SKM-1 treated with dmso at 0.1 percent for 144 hours (cell line): ENCODE results near the gene TMEM9.

Source experiments
- DNase-seq: peaks from one replicate; lab custom pipeline; 2025; ENCODE audit not compliant: unreplicated experiment; lab: John Stamatoyannopoulos, UW

TMEM9 gene

GRCh38 chr1:201128476-201128875, 25.8 kb downstream of the TMEM9 start:
- DNase-seq, result no peak

- no peak for DNase-seq
These were observed 26.4 kb downstream of the TMEM9 start for GRCh38 chr1:201127755-201128455.

- no peak for DNase-seq
These were observed 27.2 kb downstream of the TMEM9 start, which contains the start of gene ASCL5 for GRCh38 chr1:201126832-201127754. ASCL5 (minus strand) TSS chr1:201127184; CDS start chr1:201115372, 11,812 bp downstream.

DNA sequence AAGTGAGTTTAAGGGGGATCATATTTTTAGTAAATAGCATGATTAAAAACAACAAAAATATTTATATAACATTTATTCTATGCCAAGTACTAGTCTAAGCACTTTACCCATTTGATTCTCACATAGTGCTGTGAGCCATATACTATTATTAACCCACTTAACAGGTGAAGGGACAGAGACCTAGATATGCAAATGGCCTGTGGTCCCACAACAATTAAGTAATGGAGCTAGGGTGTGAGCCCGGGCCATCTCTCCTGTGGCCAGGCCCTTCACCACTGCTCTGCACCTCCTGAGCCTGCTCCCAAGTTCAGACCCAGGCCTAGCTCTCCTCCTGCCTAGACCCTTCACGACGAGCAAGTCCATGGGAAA, 27.8 kb downstream of the TMEM9 start:
- DNase-seq, result no peak

DNA sequence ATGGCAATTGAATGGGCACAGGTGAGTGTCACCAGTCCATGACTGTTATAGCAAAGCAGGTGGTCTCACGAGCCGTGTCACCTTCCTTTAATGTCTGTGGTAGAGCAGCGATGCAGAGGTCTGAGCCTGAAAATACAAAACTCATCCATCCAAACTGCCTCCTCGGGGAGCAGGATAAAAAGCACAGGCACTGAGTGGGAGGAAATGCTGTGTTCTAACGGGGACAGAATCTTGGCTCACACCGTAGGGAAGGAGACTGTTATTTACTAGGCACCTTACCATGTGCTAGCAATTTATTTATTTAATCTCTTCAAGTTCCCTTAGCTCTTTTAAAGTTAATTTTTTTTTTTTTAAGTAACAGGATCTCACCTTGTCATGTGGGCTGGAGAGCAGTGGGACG, 28.5 kb downstream of the TMEM9 start:
- DNase-seq, result no peak

- no peak for DNase-seq
These were observed 29.3 kb downstream of the TMEM9 start for GRCh38 chr1:201125019-201125418.

- DNase-seq, result no peak
These were observed 30.4 kb downstream of the TMEM9 start for GRCh38 chr1:201123866-201124265.

DNA sequence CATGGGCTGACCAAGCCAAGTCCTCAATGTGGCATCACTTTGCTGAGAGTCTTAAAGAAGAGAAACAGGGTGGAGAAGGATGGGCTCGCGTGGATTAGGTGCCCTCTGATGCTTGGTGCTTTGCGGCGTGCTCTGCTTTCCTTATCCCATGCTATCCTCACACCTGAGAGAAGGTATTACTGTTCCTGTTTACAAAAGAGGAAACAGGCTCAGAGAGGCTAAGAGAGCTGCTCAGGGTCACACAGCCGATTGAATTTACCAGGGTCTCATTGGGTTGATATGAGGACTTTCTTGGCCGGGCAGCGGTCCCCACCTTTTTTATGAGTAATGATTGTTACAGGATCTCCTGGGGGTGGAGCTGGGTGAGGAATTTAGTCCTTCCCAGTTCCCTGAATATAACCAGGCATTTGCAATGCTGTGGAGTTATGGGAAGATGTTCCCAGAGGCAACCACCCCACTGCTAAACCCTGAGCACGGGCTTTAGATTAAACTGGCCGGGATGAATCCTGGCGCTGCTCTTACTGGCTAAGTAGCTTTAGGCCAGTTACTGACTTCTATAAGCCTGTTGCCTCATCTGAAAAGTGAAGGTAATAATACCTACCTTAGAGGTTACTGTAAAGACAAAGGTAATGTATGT, 31.8 kb downstream of the TMEM9 start:
- no peak for DNase-seq

DNA sequence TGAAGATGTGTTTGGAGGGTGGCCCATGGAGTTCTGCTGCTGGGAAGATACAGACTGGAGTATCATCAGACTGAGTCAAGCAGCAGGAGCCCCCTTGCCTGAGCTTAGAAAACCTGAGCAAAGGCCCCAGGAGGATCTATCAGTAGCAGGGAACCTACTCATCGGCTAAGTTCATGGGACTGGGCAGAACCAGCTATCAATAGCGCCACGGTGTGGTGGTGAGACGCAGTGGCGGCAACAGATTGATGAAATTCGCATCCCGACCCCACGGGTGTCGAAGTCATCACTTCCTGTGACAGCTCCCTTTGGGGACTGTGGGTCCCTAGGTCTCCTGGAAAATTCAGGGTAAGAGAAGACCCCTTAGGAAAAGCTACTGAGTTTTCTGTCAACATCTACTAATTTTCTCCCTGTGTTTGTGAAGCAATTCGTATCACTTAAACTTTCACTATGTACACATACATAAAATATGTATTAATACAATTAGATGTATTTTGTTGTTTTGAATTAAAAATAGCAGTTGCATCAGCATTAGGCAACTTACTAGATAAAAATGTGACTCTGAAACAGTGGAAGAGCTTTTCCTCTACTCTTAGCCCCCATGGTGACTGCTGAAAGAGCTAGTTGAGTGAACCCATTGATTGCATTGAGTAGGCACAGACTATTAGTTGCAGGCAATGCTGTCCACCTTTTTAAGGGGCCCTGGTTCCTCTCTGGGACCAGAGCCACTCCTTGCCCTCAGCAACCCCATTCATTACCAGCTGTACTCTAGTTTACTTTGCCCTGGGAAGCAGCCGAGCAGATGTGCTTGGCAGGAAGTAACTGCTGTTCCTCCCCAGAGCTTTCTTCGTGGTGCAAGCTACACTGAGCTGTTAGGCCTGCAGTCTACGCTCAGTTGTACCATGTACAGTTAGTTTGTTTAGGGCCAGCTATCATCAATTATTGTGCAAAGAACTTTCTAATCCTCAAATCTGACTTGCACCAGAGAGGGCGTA, 34.8 kb downstream of the TMEM9 start:
- peak; percentile 70 for DNase-seq

GRCh38 chr1:201116091-201116490, 38.2 kb downstream of the TMEM9 start:
- DNase-seq, result no peak

DNA sequence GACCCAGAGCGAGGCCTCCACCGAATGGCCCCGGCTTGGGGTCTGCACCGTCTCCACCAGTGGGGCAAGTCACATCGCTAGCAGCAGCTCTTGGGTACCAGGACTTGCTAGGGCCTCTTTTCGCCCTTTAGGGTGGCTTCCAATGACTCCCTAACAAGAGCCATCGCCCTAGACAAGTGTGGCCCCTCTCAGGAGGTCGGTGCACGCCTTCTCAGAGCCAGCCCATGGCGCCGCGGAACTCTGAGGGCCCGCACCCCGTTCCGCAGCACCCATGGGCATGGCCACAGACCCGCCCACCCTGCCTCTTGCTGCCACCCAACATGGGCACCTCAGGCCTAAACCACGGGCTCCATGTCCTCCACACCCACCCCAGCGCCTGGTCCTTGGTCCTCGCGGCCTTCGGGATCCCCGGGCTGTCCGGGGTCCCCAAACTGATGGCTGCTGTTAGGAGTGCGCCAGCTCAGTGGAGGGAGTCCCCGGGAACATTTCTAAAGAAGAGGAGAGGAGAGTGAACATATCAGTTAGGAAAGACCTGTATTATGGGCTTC, 38.8 kb downstream of the TMEM9 start:
- DNase-seq, result no peak

DNA sequence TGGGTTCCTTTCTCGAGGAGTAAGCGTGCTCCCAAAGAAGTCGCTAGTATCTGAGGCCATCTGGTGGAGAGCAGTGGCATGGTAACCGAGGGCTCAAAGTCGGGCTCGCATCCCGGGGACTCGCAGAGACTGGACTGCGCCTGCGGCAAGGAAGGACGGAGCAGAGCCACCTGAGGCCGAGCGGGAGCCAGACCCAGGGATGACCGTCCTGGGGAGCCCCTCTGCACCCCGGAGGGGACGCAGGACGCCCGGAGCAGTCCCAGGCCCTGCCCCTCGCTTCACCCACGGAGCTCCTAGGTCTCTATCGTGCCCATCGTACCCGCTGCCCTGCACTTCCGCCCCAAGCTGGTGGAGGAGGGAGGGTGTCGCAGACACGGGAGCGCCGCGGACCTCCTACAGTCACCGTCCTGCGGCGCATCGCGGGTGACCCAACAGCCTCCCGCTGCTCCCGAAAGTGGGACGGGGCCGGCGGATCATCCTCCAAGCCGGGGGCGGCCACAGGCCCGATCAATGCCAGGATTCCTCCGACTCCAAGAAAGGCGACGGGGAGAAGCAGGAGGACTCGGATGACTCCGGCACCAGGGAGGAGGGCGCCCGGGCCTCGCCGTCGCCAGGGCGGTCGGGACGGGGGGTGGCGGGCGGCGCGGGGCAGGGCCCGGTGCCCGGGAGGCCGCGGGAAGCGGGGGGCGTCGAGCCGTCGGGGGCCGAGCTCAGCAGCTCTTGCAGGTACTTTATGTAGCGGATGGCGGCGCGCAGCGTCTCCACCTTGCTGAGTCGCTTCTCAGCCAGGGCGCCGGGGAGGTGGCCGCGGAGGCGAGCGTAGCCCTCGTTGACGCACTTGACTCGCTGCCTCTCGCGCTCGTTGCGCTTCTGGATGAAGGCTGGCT, 39.8 kb downstream of the TMEM9 start:
- peak; percentile 97 for DNase-seq

GRCh38 chr1:201113451-201114244, 40.6 kb downstream of the TMEM9 start:
- DNase-seq, result no peak

DNA sequence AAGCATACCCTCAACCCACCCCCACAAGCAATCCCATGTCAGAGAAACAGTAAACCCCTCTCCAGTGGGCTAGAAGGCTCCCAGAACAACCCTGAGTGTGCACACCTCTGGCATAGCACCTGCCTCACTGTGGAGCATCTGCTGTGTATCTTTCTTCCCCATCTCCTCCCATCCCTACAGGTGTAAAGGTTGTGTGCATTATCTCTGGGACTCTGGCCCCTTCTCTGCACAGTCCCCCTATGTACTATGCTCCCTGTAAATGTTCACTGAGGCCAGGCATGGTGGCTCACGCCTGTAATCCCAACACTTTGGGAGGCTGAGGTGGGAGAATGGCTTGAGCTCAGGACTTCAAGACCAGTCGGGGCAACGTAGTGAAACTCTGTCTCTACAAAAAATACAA, 41.3 kb downstream of the TMEM9 start:
- DNase-seq, result no peak

- no peak for DNase-seq
These were observed 42.0 kb downstream of the TMEM9 start, which contains the start of gene CACNA1S for GRCh38 chr1:201112173-201112731. CACNA1S (minus strand) TSS chr1:201112426; CDS start chr1:201112339, 87 bp downstream.

DNA sequence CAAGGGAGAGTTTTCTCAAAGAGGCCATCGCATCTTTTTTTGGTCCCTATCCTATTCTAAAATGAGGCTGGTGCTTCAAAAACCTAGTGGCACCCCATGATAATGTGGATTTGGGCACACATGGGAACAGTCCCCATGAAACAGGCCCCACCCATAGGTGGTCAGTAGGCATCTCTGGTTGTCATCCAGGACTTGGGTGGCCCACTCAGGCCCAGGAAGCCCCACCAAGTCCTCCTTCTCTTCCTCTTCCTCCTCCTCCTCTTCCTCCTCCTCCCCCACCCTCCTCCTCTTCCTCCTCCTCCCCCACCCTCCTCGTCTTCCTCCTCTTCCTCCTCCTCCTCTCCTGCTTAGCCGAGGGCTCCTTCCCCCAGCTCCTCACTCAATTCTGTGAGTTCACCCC, 42.6 kb downstream of the TMEM9 start:
- no peak for DNase-seq

DNA sequence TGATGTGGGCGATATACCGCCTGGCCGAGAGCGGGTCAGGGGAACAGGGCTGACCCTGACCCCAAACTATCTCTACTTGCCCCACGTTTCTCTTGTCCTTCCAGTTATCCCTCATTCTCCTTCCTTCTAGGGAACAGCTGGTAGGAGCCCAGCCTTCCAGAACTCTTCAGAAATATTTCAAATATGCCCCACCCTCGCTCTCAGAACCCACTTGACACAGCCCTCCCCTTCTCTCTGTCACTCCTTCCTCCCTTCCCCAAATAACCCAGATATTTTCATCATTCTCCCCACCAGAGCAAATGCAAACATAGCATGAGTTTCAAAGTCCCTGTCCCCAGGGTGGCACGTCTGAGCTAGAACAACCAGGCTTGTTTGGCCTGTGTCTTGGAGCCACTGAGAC, 43.1 kb downstream of the TMEM9 start:
- DNase-seq, result no peak

DNA sequence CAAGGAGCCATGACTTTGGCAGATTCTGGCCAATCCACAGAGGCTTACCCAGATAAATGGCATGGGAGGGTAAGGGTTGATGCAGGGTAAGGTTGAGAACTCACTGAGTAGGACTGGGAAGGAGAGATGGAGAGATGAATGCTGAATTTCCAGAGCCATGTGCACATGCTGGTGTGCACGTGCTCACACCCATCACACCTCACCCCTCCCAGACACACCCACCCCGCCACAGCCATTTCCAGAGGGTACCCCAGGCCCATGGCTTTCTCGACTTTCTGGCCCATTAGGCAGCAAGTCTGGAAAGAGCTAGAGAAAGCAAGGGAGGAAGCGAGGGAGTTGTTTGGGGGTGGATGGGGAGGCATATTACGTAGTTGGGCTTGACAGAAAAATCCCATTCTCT, 43.7 kb downstream of the TMEM9 start:
- no peak for DNase-seq
